Measurements from ENCODE around the gene TBPL1.
"Not testable (repeated sequence)": the region's sequence is repeated elsewhere in the genome, so short reads cannot be mapped to it uniquely, and the experiment has no call there.

The TBPL1 gene

GRCh38 chr6:133953634-133954415, 801 bp downstream of the TBPL1 start:
- peak; percentile 21 for DNase-seq

DNA sequence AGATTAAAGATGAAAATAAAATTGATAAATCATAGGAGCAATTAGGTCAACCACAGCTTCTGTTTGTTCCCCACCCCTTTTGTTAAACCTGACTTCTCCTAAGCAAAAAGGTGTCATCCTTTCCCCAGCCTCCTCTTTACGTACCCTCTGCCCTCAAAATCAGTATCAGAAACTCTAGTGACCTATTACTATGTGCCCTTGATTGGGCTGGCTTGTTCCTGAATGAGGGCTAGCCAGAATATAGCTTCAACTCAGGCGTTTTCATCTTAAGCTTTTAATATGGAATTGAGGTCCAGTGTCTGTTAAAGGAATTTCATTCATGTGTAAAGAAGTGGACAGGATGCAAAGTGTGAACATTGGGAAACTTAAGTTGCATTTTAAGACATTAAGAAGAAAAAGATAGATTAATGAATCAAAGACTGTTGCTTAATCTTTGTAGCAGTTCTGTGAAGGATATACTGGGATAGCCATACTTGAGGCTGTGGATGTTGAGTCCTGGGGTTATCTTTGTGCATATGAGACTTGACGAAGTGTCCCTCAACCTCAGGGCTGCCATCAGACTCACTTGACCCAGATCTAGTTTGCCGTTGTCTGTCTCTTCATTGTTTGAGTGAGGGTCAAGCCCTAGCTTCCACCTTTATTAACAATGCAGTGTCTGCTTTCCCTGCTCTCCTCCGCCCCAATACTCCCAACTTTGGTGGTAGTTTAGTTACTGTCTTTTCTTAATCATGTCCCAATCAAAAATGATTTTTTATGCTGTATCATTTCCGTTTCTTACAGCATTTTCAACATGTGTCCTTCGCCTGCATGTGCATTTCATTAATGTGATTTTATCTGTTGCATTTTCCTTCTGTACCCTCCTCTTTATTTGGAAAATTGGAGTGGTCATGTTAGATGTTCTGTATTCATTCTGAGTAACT, 1.9 kb downstream of the TBPL1 start:
- no peak for DNase-seq

DNA sequence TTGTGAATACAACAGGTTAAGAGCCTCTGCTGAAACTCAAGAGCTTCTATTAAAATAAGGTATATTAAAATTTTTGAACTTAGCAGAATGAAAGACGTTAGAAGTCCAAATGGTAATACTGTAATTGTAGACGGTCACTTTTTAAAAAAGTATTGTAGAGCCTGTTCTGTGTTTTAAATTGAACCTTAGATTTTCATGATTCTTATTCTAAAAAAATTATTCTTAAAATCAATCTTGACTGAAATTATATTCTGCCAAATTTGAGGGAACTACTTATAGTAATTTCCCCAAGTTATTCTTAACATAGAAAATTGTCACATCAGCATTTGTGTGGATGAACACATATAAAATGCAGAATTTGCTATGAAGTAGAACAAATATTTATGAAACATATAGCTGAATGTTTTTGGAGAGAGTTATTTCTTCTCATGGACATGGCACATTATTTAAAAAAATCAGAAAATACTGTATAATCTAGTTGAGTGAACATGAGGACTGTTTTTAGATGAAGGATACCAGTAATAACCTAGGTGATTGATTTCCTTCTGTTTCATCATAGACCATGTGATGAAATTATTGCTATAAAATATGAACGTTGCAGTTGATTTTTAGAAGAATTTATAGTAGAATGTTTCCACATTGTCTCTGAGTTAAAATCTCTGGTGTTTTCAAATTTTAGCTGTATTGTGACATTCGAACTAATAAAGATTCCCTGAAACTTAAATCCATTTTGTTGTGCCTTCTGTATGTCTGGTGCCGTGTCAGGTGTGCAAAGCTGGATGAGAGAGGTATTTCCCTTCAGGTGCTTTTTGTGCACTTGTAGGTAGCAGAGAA, 2.8 kb downstream of the TBPL1 start:
- DNase-seq: no peak

- no peak for DNase-seq
Observed at GRCh38 chr6:133956416-133957049, 3.5 kb downstream of the TBPL1 start.

- DNase-seq: no peak
Observed at GRCh38 chr6:133957227-133957626, 4.2 kb downstream of the TBPL1 start.

DNA sequence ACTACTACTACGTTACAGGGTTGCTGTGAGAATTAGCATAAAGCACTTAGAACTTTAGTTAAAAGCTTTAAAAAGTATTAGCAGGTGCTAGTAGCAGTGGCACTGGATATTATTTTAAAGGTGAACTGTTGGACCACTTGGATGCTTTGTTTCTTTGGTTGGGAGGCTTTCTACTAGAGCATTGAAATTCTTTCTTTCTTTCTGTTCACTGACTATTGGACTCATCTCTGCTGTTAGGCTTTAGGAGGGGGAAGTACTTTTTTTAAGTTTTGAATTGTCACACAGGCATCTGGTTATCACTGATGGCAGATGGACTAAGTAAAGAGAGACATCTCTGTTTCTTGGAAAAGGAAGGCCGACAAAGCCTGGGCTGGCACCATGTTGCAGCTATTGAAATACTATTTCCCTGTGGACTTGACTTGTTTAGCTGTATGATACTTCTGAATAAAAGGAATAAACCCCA, 4.8 kb downstream of the TBPL1 start:
- no peak for DNase-seq

DNA sequence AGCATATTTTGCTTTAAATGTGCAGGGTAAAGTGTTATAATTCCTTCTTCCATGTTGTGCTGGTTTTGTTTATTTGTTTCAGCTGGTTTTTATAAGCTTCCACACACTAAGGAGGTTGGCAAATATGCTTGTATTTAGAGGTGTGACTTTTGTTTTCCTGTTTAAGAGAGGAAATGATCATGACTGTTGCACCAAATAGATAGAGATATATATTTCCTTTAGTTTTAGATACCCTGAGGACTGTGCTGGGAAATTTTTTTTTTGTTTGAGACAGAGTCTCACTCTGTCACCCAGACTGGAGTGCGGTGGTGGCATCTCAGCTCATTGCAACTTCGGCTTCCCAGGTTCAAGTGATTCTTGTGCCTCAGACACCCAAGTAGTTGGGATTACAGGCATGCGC, 5.8 kb downstream of the TBPL1 start:
- no peak for DNase-seq

- DNase-seq: no peak
Observed at GRCh38 chr6:133959667-133960368, 6.8 kb downstream of the TBPL1 start.

DNA sequence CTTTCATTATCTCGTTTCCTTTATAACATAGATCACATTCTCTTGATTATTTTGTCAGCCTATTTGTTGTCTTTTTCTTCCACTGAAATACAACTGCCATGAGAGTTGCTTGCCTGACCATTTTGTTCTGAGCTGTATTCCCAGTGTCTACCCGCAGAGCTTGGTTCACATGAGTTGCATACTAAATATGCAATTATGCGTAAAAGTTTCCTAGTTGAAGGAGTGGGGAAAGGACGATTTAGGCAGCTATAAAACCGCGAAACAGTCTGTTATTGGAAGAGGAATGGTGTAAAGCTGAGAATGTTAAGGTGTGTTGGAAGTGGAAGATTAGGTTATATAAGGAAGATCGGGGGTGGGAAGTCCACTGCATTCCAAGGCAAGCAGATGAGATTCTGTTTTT, 8.8 kb downstream of the TBPL1 start:
- DNase-seq: no peak

DNA sequence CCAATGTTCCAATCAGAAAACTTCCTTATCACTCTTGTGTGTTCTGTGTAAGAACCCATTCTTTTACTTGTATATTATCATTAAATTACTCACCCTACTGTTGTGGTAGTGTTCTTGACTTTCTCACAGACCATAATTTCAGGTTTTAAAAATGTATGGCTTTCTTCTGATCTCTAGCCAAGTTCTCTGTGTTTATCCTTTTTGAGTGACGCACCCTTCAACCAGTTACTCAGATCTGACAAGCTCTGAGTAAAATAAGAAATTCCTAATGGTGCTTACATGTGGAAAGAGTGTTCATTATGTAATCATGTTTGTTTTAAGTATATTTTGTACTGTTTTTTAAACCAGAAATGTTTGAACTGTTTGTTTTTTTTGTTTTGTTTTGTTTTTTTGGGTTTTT, 11.0 kb downstream of the TBPL1 start:
- no peak for DNase-seq

- DNase-seq: no peak
Observed at GRCh38 chr6:133964702-133965101, 11.7 kb downstream of the TBPL1 start.

- DNase-seq: no peak
Observed at GRCh38 chr6:133965817-133966360, 12.9 kb downstream of the TBPL1 start.

- DNase-seq: no peak
Observed at GRCh38 chr6:133966654-133967329, 13.8 kb downstream of the TBPL1 start.

DNA sequence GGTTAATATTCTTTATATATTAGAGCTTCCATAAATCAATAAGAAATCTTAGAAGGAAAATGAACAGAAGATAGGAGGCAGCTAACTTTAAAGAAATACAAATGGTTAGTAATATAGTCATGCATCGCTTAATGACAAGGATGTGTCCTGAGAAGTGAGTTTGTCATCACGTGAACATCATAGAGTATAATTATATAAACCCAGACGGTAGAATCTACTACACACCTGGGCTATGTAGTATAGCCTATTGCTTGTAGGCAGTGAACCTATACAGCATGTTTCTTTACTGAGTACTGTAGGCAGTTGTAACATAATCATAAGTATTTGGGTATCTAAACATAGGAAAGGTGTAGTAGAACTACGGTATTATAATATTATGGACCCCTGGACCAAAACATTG, 14.3 kb downstream of the TBPL1 start:
- DNase-seq: no peak

GRCh38 chr6:133967835-133968234, 14.8 kb downstream of the TBPL1 start:
- not testable (repeated sequence) for DNase-seq

- no peak for DNase-seq
Observed at GRCh38 chr6:133969285-133969920, 16.4 kb downstream of the TBPL1 start.

DNA sequence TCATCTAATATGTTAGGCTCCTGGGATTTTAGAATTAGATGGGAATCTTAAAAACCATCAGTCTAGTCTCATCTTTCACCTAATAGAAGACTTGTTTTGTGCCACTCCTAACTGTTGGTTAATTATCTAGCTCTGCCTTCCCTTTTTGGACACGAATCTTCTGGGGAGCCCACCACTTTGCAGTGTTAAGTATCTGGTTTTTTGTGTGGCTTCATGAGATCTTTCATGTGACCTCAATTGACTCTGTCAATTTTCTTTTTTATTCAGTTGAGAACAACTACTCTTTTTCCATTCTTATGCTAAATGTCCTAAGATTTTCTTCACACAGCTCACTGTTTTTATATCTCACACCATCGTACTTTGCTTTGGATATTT, 16.9 kb downstream of the TBPL1 start:
- DNase-seq: no peak

DNA sequence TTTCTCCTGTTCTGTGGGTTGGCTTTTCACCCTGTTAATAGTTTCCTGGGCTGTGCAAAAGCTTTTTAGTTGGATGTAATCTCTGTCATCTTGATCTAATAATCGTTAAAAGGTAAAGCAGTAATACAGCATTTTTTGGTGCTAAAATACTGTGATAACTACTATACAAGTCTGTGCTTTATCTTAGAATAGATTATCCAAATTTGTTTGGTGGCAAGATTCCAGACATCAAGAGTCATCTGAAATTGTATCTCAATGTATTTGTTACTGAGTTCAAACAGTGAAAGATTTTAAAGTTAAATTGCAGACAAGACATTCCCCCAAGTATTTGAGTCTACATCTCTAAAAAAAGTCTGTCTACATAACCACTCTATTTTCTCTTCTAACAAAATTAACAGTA, 18.8 kb downstream of the TBPL1 start:
- no peak for DNase-seq

DNA sequence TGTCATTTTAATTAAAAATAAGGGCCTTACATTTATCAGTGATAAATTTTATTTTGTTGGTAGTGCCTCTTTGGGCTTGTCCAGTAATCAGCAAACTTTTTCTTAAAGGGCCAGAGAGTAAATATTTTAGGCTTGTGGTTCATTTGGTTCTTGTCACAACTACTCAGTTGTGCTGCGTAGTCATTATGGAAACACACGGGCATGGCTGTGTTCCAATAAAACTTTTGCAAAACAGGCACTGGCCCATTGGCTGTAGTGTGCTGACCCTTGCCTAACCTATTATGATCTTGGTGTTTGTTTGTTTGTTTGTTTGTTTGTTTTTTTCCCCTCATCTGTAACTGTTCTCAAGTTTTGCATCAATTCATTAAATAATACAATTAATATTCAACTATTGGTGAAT, 19.4 kb downstream of the TBPL1 start:
- no peak for DNase-seq
